M059J (cell line): Measurements from ENCODE around the gene ATP6V1D. TPM values are rescaled to one million over a fixed set of nuclear protein-coding genes. Genes with fewer than 3 reads are reported as not detected.
"Not testable (repeated sequence)": the region's sequence is repeated elsewhere in the genome, so short reads cannot be mapped to it uniquely, and the experiment has no call there.

Experiments
- DNase-seq: peaks from one replicate; pipeline ENCODE4 v3.0.0-alpha.2; 2012; ENCODE audit warnings: low read depth
- total RNA-seq: library from RNA; depleted of rRNA; stranded (reverse); fragments of >200 nt; shearing (Covaris generic); gene quantifications from 2 replicates; pipeline ENCODE4 v1.2.3, GENCODE V29; 2014; rRNA removed

ATP6V1D gene
- 194 and 202 TPM in 2 replicates for total RNA-seq

GRCh38 chr14:67359775-67360469, at the start of gene ATP6V1D, which contains the start of gene EIF2S1:
ATP6V1D (minus strand) TSS chr14:67359804; CDS start chr14:67359698, 106 bp downstream.
EIF2S1 (plus strand) TSS chr14:67360328; CDS start chr14:67364768, 4,440 bp downstream.
- DNase-seq, result peak; percentile 99

- not testable (repeated sequence) for DNase-seq
These were observed 48.7 kb upstream of the ATP6V1D start for GRCh38 chr14:67408122-67408801.

- DNase-seq, result no peak
These were observed 46.2 kb upstream of the ATP6V1D start for GRCh38 chr14:67405771-67406170.

- DNase-seq, result no peak
These were observed 40.8 kb upstream of the ATP6V1D start for GRCh38 chr14:67400434-67400833.

DNA sequence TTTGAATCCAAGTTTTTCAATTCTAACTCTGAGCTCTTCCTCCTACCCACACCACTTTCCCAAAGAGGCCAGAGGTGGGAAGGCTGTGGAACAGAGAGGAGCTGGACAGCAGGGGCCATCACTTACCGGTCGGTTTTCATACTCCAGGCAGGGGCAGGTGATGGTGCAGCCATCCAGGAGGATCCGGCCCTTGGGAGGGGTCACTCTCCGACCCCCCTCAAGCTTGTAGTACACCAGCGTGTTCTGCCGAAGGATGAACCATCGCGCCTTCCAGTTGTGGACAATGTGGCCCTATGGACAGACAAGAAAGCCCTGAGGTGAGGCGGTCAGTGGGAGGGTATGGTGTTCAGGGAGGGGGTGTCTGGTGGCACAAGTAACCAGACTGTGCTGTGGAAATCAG, 37.9 kb upstream of the ATP6V1D start:
- DNase-seq, result no peak

DNA sequence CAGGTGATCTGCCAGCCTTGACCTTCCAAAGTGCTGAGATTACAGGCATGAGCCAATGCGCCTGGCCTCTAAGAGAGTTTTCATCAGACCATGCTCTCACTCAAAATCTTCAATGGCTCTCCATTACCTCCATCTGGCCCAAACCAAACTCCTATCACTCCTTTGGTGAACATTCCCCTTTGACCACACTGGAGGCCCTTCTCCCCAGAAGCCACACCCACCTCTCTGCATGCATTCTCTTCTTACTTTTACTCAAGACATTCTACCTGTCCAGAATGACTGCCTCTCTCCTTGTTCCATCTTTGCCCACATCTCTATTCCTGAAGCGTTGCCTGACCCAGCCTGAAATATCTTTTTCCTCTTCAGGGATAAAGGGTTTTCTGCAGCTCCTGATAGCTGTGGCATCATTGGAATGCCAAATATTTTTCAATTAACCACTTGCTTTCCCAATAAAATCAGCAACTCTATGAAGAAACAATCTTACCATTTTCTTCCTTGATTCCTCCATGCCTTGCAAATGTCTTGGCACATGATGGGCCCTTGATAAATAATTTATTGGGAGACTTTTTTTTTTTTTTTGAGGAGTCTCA, 36.9 kb upstream of the ATP6V1D start:
- DNase-seq, result peak; percentile 67

DNA sequence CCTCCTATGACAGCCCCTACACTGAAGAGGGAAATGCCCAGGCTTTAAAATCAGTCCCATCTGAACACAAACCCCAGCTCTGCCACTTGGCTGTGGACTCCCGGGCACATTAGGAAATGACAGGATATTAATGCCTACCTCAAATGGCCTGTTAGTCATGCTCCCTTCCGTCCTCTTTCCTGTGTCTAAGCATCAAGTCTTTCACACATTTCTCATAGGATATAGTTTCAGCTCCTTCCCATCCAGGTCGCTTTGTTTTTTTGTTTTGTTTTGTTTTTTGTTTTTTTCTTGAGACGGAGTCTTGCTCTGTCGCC, 36.2 kb upstream of the ATP6V1D start:
- DNase-seq, result peak; percentile 69

DNA sequence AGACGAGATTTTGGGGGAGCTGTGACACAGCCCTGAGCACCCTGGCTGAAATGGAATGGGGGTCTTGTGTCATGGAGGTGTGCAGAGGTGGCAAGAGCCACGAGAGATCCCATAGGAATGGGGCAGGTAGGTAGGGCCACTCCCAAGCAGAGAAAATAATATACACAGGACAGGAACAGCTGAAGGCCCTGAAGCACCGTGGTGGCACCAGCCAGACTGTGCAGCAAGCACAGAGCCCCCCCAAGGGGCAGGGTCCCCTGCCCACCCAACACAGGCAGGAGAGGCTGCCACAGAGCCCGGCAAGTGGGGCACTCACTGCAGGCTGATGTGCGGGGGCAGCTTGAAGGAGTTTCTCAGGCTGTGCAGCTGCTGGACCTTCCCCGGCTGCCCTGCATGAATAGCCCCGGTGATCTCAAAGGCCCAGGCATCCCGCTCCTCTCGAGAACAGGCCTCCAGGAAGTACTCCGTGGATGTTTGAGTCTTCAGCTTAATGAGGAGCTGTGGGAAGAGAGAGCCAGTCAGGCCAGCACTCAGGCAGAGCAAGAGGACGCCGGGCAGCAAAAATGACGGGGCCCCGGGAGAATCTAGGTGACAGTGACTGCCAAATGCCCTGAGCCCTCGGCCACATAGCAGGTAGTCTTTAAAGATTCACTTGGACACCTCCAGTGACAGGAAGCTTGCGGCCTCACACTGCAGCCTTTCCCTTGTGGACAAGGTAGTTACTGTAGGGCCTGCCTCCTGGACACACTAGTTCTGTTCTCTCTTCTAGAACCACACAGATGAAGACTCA, 35.7 kb upstream of the ATP6V1D start:
- no peak for DNase-seq

DNA sequence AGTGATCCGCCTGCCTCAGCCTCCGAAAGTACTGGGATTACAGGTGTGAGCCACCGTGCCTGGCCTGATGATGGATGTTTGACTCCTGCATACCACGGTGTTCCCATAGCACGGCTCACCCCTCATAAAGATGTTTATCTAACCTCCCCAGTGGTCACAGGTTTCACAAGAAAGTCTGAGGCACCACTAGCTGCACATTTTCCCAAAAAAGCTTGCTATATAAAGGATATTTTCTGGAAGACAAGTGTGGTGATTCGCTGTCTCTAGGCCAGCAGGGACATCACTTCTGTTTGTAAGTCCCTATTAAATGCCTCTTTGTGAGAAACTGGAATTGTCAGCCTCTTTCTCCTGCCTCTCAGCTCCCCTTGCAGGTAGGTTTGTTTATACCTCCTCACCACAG, 34.1 kb upstream of the ATP6V1D start:
- peak; percentile 68 for DNase-seq

- DNase-seq, result no peak
These were observed 33.2 kb upstream of the ATP6V1D start for GRCh38 chr14:67392800-67393199.

DNA sequence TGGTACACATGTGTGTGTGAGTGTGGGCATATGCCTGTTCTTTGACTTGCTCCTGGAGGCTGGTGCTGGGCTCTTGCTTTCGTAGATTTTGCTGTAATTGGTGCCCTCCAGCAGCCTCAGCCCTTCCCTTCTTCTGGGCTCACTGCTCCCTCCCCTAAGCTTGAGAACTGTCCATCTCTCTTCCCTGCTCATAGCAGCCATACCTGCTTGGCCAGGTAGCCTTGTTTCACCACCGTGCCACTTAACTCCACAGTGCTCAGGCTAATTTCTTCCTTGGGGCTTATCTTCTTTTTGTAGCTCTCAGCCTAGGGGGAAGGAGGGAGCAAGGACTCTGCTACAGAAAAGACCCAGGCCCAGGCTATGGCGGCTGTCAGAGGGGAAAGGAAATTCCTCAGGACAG, 32.5 kb upstream of the ATP6V1D start:
- DNase-seq, result no peak

GRCh38 chr14:67391268-67391667, 31.7 kb upstream of the ATP6V1D start:
- no peak for DNase-seq

DNA sequence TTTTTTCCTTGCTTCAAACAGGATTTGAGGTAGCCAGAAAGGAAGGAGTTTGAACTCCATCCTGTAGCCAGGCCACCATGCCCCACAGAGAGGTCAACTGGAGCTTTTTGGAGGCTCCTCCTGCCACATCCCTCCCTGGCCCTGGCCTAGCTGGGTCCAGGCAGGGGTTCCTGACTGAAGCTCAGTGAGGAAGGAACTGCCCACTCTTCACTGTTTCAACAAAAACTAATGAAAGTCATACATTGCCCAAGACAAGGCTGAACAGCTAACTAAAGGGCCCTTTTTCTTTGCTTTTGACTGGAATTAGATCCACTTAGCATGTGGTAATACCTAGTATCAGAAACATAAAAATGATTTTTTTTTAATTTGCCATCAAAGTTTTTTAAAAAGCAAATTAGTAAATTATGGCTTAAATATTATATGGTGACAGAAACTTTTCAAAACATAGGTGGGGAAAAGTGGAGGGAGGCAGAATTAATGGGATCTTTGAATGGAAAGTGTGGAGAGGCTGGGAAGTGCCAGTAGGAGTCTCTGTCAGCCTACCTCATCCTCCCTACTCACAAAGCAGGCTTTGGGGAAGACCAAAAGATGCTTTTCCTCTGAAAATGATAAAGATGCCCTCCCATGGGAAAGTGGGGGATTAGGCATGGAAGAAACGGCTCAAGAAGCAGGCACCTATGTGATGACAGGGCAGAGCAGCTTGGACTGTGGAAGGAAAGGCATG, 30.4 kb upstream of the ATP6V1D start:
- DNase-seq, result no peak

DNA sequence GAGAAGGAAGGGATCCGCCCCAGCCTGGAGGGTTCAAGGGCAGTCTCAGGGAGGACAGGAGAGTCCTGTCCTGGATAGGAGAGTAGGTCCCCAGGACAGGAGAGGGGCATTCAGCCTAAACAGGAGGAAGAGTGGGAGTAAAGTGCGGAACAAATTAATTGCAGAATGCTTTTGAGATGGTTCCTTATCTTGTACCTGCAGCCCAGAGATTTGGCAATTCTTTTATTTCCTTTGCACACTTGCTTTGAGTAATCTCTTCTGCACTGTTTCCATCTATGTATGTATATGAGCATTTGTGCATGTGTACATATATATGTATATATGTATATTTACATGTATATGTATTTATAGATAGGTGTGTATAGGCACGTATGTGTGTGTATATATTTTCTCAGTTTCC, 29.7 kb upstream of the ATP6V1D start:
- DNase-seq, result no peak

DNA sequence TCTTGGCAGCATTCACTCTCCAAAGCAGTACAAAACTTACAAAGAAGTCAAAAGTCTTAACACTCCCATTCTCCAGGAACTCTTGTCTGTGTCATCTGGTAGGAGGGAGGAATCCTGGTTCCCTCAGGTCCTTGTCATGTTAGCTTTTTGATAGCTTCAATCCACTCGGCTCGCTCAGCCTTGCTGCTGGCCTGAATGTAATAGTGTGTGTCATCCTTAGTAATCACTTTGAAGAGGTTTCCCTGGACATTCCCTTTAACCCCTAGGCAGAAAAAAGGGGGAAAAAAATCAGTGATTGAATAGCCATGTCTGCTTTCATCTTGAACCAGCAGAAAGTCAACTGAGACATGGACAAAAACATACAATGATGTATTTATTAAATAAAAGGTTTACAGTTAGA, 27.6 kb upstream of the ATP6V1D start:
- peak; percentile 54 for DNase-seq

GRCh38 chr14:67385618-67386017, 26.0 kb upstream of the ATP6V1D start:
- no peak for DNase-seq

GRCh38 chr14:67385120-67385519, 25.5 kb upstream of the ATP6V1D start:
- no peak for DNase-seq

DNA sequence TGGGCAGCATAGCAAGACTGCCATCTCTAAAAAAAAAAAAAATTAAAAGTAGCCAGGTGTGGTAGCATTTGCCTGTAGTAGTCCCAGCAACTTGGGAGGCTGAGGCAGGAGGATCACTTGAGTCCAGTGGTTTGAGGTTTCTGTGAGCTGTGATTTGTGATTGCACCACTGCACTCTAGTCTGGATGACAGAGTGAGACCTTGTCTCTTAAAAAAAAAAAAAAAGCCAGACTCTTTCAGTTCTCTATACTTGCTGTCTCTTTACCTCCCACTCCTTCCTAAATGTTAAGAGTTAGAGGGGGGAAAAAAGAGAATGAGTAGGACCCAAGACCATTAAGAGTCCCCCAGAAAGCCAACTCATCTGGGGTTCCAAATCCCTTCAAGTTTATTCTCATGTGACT, 18.3 kb upstream of the ATP6V1D start:
- DNase-seq, result no peak

DNA sequence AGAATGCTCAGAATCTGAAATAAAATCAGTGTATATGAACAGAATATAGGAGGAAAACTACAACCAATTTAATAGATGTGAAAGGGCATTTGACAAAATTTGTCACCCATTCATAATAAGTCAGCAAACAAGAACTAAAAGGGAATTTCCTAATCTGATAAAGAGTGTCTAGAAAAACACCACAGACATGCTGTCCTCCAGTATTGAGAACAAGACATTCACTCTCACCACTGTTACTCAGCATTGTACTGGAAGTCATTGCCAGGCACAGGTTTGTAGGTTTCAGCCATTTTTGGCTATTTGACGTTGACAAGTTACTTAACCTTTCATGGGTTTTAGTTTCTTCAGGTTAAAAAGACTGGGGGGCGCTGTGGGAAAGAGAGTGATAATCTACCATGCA, 13.7 kb upstream of the ATP6V1D start:
- DNase-seq, result no peak

DNA sequence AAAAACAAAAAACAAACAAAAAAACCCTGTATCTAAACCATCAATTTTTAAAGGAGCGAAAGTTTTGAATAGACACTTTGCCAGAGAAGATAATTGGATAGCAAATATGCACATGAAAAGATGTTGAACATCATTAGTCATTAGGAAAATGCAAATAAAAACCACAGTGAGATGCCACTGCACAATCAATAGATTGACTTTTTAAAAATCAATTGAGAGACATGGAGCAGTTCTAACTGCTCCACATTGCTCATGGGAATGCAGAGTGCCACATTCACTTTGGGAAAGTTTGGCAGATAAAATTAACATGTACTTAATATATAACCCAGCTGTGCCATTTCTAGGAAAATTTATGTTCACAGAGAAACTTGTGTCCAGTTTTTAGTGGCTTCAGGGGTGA, 13.2 kb upstream of the ATP6V1D start:
- DNase-seq, result no peak

DNA sequence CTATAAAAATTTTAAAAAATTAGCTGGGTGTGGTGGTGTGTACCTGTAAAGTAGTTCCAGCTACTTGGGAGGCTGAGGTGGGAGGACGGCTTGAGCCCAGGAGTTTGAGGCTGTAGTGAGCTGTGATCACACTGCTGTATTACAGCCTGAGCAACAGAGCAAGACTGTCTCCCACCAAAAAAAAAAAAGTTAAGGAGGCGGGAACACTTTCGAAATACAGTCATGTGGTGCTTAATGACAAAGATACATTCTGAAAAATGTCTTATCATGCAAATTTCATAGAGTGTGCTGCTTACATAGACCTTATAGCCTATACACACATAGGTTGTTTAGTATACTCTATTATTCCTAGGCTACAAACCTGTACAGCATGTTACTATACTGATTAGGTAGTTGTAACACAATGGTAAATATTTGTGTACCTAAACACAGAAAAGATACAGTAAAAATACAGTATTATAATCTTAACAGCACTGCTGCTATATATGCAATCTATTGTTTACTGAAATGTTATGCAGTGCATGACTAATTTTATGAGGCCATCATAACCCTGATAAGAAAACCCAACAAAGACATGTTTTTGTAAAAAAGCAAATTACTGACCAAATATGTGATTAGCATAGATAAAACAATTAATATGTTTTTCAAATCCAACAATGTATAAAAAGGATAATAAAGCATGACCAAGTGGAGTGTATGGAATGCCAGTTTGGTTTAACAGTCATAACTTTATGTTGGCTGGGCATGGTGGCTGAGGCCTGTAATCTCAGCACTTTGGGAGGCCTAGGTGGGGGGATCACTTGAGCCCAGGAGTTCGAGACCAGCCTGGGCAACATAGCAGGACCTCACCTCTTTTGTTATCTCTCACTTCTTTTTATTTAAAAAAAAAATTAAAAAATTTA, 11.9 kb upstream of the ATP6V1D start:
- DNase-seq, result peak; percentile 26
